Stimulated activated CD4-positive, alpha-beta T cell treated with anti-CD3 and anti-CD28 coated beads, Interleukin-15, amount 100 ng/mL, for 1 hour (primary cell): ENCODE results near the gene WDR20.
"Not testable (repeated sequence)": the region's sequence is repeated elsewhere in the genome, so short reads cannot be mapped to it uniquely, and the experiment has no call there.

Experiments
- DNase-seq, 2 donors: peaks; one replicate each; pipeline ENCODE4 v3.0.0-alpha.2; 2020; ENCODE audit warnings: low read depth in 1 of 2, low spot score in 1 of 2

WDR20 gene

GRCh38 chr14:102139286-102140026, at the start of gene WDR20:
WDR20 (plus strand) TSS chr14:102139897; CDS start chr14:102139924, 27 bp downstream.
- DNase-seq: peak; percentile 99

- no peak for DNase-seq
Observed at GRCh38 chr14:102090713-102091112, 49.0 kb upstream of the WDR20 start.

- no peak for DNase-seq
Observed at GRCh38 chr14:102092806-102093205, 46.9 kb upstream of the WDR20 start.

- no peak for DNase-seq
Observed at GRCh38 chr14:102094101-102094500, 45.6 kb upstream of the WDR20 start.

GRCh38 chr14:102095231-102095870, 44.3 kb upstream of the WDR20 start:
- DNase-seq: no peak

GRCh38 chr14:102095871-102096568, 43.7 kb upstream of the WDR20 start:
- no peak for DNase-seq

- peak; percentile 37 to 55 for DNase-seq
Observed at GRCh38 chr14:102096569-102097188, 43.0 kb upstream of the WDR20 start.

GRCh38 chr14:102097441-102098135, 42.1 kb upstream of the WDR20 start:
- DNase-seq: no peak

- no peak for DNase-seq
Observed at GRCh38 chr14:102103062-102103695, 36.5 kb upstream of the WDR20 start.

- no peak for DNase-seq
Observed at GRCh38 chr14:102105369-102105768, 34.3 kb upstream of the WDR20 start.

- DNase-seq: not testable (repeated sequence)
Observed at GRCh38 chr14:102109332-102109731, 30.4 kb upstream of the WDR20 start.

GRCh38 chr14:102111101-102111500, 28.6 kb upstream of the WDR20 start:
- DNase-seq: no peak

GRCh38 chr14:102116361-102117180, 23.1 kb upstream of the WDR20 start:
- DNase-seq: no peak

- no peak for DNase-seq
Observed at GRCh38 chr14:102117852-102118251, 21.8 kb upstream of the WDR20 start.

GRCh38 chr14:102120888-102121287, 18.8 kb upstream of the WDR20 start:
- DNase-seq: no peak

- no peak for DNase-seq
Observed at GRCh38 chr14:102121567-102121966, 18.1 kb upstream of the WDR20 start.

- no peak for DNase-seq
Observed at GRCh38 chr14:102124419-102124818, 15.3 kb upstream of the WDR20 start.

- no peak for DNase-seq
Observed at GRCh38 chr14:102125546-102125945, 14.2 kb upstream of the WDR20 start.

- DNase-seq: no peak
Observed at GRCh38 chr14:102126807-102127455, 12.8 kb upstream of the WDR20 start.
